IMR-90 (cell line): ENCODE measurements around the gene ATXN10. TPM values are rescaled to one million over a fixed set of nuclear protein-coding genes. Genes with fewer than 3 reads are reported as not detected.

ENCODE experiments used
- ATAC-seq: fragments of 200-7000 bp; cut with Tn5 transposase; 2 replicates; pipeline ENCODE4 v1.9.1; 2020; ENCODE audit warnings: low read depth, mild to moderate bottlenecking, moderate library complexity
- BruUV-seq: library from RNA; stranded (reverse); fragments of 400-500 nt; replicated peaks from 2 replicates; lab custom pipeline; 2021; lab: Mats Ljungman, UMichigan
- CTCF ChIA-PET: fragments of 300-600 bp; formaldehyde crosslinking; extraction: SDS; loops from one replicate; lab custom pipeline; 2021; ENCODE audit warnings: antibody characterized with exemption; lab: Yijun Ruan, JAX
- POLR2A ChIA-PET: fragments of 300-600 bp; sonication (Branson Sonifier 250); formaldehyde crosslinking; loops from one replicate; lab custom pipeline; 2022; ENCODE audit warnings: antibody characterized with exemption; ENCODE audit not compliant: unreplicated experiment; lab: Charles Lee
- DNase-seq: peaks from one replicate; pipeline ENCODE4 v3.0.0; 2013
- H2AFZ ChIP-seq: replicated peaks from 2 replicates; pipeline ENCODE3; 2013; ENCODE audit warnings: low read length, mild to moderate bottlenecking; ENCODE audit not compliant: poor library complexity
- H2AK5ac ChIP-seq: 2 replicates; pipeline ENCODE4 v1.6.1; 2013; ENCODE audit warnings: low read depth, low read length, inconsistent platforms
- H2AK9ac ChIP-seq: replicated peaks from 2 replicates; pipeline ENCODE3; 2013; ENCODE audit warnings: mild to moderate bottlenecking, low read depth, low read length, moderate library complexity; ENCODE audit not compliant: poor library complexity
- H2BK120ac ChIP-seq: 2 replicates; pipeline ENCODE4 v1.6.1; 2013; ENCODE audit warnings: low read depth, low read length, inconsistent platforms
- H2BK15ac ChIP-seq: 3 replicates; pipeline ENCODE4 v1.6.1; 2013; ENCODE audit warnings: low read depth, low read length, inconsistent platforms
- H2BK20ac ChIP-seq: 2 replicates; pipeline ENCODE4 v1.6.1; 2013; ENCODE audit warnings: low read depth, mild to moderate bottlenecking, inconsistent platforms, low read length, moderate library complexity
- H2BK5ac ChIP-seq: 2 replicates; pipeline ENCODE4 v1.6.1; 2013; ENCODE audit warnings: mild to moderate bottlenecking, low read depth, low read length, inconsistent platforms; ENCODE audit not compliant: poor library complexity, severe bottlenecking
- H3K14ac ChIP-seq: replicated peaks from 2 replicates; pipeline ENCODE4 v1.6.1; 2013; ENCODE audit warnings: low read depth, low read length, inconsistent platforms
- H3K18ac ChIP-seq: 2 replicates; pipeline ENCODE4 v1.6.1; 2013; ENCODE audit warnings: low read depth, low read length, control low read depth
- H3K23ac ChIP-seq: 2 replicates; pipeline ENCODE4 v1.6.1; 2013; ENCODE audit warnings: low read depth, low read length, inconsistent platforms
- H3K27ac ChIP-seq: 2 replicates; pipeline ENCODE4 v1.5.1; 2013; ENCODE audit warnings: mild to moderate bottlenecking, control low read depth, low read length; ENCODE audit not compliant: insufficient read depth
- H3K27me3 ChIP-seq: 2 replicates; pipeline ENCODE4 v1.6.1; 2013; ENCODE audit warnings: low read length; ENCODE audit not compliant: control insufficient read depth, insufficient read depth
- H3K36me3 ChIP-seq: 2 replicates; pipeline ENCODE4 v1.6.1; 2013; ENCODE audit warnings: low read length, mixed read lengths; ENCODE audit not compliant: control insufficient read depth, insufficient read depth
- H3K4ac ChIP-seq: 2 replicates; pipeline ENCODE4 v1.6.1; 2013; ENCODE audit warnings: low read depth, low read length, inconsistent platforms
- H3K4me1 ChIP-seq: 2 replicates; pipeline ENCODE4 v1.6.1; 2013; ENCODE audit warnings: low read length, mixed read lengths; ENCODE audit not compliant: control insufficient read depth, insufficient read depth
- H3K4me2 ChIP-seq: 2 replicates; pipeline ENCODE4 v1.6.1; 2013; ENCODE audit warnings: low read depth, mild to moderate bottlenecking, control low read depth, low read length, moderate library complexity
- H3K4me3 ChIP-seq: 2 replicates; pipeline ENCODE4 v1.5.1; 2013; ENCODE audit warnings: low read depth, mild to moderate bottlenecking, control low read depth, low read length, moderate library complexity; ENCODE audit not compliant: insufficient read depth
- H3K56ac ChIP-seq: 2 replicates; pipeline ENCODE4 v1.6.1; 2013; ENCODE audit warnings: low read length, inconsistent platforms; ENCODE audit not compliant: insufficient read depth; ENCODE audit errors: extremely low read depth
- H3K79me1 ChIP-seq, 2 experiments: 2 replicates each; pipeline ENCODE4 v1.6.1; 2013; ENCODE audit warnings: low read length in 2 of 2, inconsistent platforms in 1 of 2, low read depth in 1 of 2
- H3K9ac ChIP-seq: 2 replicates; pipeline ENCODE4 v1.6.1; 2013; ENCODE audit warnings: low read depth, low read length, control low read depth
- H3K9me1 ChIP-seq: 2 replicates; pipeline ENCODE4 v1.6.1; 2013; ENCODE audit warnings: low read length, inconsistent platforms; ENCODE audit not compliant: insufficient read depth
- H3K9me3 ChIP-seq: 2 replicates; pipeline ENCODE4 v1.6.1; 2013; ENCODE audit warnings: low read length; ENCODE audit not compliant: control insufficient read depth, insufficient read depth
- H4K20me1 ChIP-seq: 2 replicates; pipeline ENCODE4 v1.6.1; 2013; ENCODE audit warnings: low read length, inconsistent platforms; ENCODE audit not compliant: insufficient read depth
- H4K5ac ChIP-seq: 2 replicates; pipeline ENCODE4 v1.6.1; 2013; ENCODE audit warnings: mild to moderate bottlenecking, low read depth, low read length, control low read depth
- H4K8ac ChIP-seq, 2 experiments: 2 replicates each; pipeline ENCODE4 v1.6.1; 2013; ENCODE audit warnings: low read depth in 2 of 2, low read length in 2 of 2, control low read depth in 1 of 2, inconsistent platforms in 1 of 2
- H4K91ac ChIP-seq: 2 replicates; pipeline ENCODE4 v1.6.1; 2013; ENCODE audit warnings: low read depth, low read length, inconsistent platforms; ENCODE audit not compliant: insufficient read depth
- CEBPB ChIP-seq: IDR thresholded peaks from 2 replicates; pipeline ENCODE4 v1.6.1; 2012; ENCODE audit warnings: low read depth, low read length, improper control_type of control experiment
- MAZ ChIP-seq: IDR thresholded peaks from 2 replicates; pipeline ENCODE4 v1.6.1; 2012; ENCODE audit warnings: low read depth, mild to moderate bottlenecking, low read length, improper control_type of control experiment, moderate library complexity, borderline replicate concordance
- WGBS, 2 experiments: methylation state at CpG; one replicate each; pipeline versions ENCODE4 v1.1.5 to v1.1.7; 2013; ENCODE audit warnings: missing lambda C conversion rate in 2 of 2; ENCODE audit not compliant: insufficient read length in 1 of 2; ENCODE audit errors: extremely low coverage in 2 of 2; 5-methylcytosine and 5-hydroxymethylcytosine counted together
- dilution Hi-C: fragments of 300-500 bp; cut with HindIII; formaldehyde crosslinking; loops from one replicate; pipeline ENCODE4 v1.14.3; 2018; ENCODE audit warnings: low sequenced_read_pairs; ENCODE audit not compliant: unreplicated experiment
- in situ Hi-C: fragments of 300-500 bp; cut with MboI; formaldehyde crosslinking; loops from 3 replicates; pipeline ENCODE4 v1.14.3; 2019; ENCODE audit warnings: low sequenced_read_pairs, inconsistent platforms, mixed read lengths
- intact Hi-C: fragments of 100-400 bp; cut with micrococcal nuclease; formaldehyde crosslinking; loops from 2 replicates; pipeline ENCODE4 v1.10.0; 2022
- polyA plus RNA-seq, 3 experiments: library from polyadenylated mRNA; depleted of rRNA; stranded (reverse); fragments of >200 nt; gene quantifications; 2 replicates each; pipeline ENCODE4 v1.2.3, GENCODE V29; 2012; ENCODE audit warnings: low replicate concordance in 1 of 3
- total RNA-seq: library from RNA; depleted of rRNA; stranded (reverse); fragments of >200 nt; gene quantifications from 2 replicates; pipeline ENCODE4 v1.2.3, GENCODE V29; 2012

Gene ATXN10
- total and polyA plus RNA-seq, 2 of the 4 experiments (the other 2 are of a cell fraction) = 116 to 231 TPM

- DNase-seq (peak; percentile 65), ATAC-seq (peak; percentile 70)
- H3K9ac ChIP-seq = no peak overlapping the region
- dilution Hi-C loops (no loop called here), in situ Hi-C loops (no loop called here), intact Hi-C loops (no loop called here)
- no peak overlapping the region for H2BK20ac ChIP-seq
- WGBS, 2 experiments = no CpG with 5 or more reads among the region's 8 CpGs
- no peak overlapping the region for H3K23ac ChIP-seq
- no TSS peak for BruUV-seq
- peaks cover 53 to 83% of the 10 kb centered on the region in 2 experiments for H3K79me1 ChIP-seq
- no peak overlapping the region for H3K27ac ChIP-seq
- H2AFZ ChIP-seq = no peak overlapping the region
- H2AK9ac ChIP-seq = no peak overlapping the region
- peak overlapping the region; percentile 8; the same call in 1 of the 2 replicates for H3K18ac ChIP-seq
- no peak overlapping the region for H3K4me3 ChIP-seq
- H3K14ac ChIP-seq = no peak overlapping the region; the same call in 1 of the 2 replicates
- peak overlapping the region; percentile 58; the same call in 1 of the 2 replicates for H3K4me2 ChIP-seq
- ChIA-PET CTCF (no interaction called here), POLR2A (no interaction called here)
- H2BK120ac ChIP-seq = no peak overlapping the region
- TF ChIP-seq CEBPB = peak; percentile 97
- no peak for TF ChIP-seq MAZ
- H4K91ac ChIP-seq = no peak overlapping the region
- H3K9me3 ChIP-seq = no peaks in the 10 kb centered on the region
- H3K4me1 ChIP-seq = peaks cover 7% of the 10 kb centered on the region; the same call in 1 of the 2 replicates
- H3K56ac ChIP-seq = no peak overlapping the region
- peaks cover 9% of the 10 kb centered on the region; the same call in 1 of the 2 replicates for H3K9me1 ChIP-seq
- H4K20me1 ChIP-seq = peaks cover 31% of the 10 kb centered on the region
- H3K4ac ChIP-seq = no peak overlapping the region
- no peak overlapping the region for H2BK15ac ChIP-seq
- no peak overlapping the region for H2AK5ac ChIP-seq
- H3K27me3 ChIP-seq = no peaks in the 10 kb centered on the region
- H2BK5ac ChIP-seq = no peak overlapping the region
- H4K8ac ChIP-seq = no peak overlapping the region
- H4K5ac ChIP-seq = no peak overlapping the region
- H3K36me3 ChIP-seq = peaks cover 31% of the 10 kb centered on the region
Measured at GRCh38 chr22:45742866-45743450, 71.3 kb downstream of the ATXN10 start.
